Brain microvascular endothelial cell (primary cell): ENCODE measurements around the gene ASCL5.

Source experiments
- DNase-seq: peaks from one replicate; pipeline ENCODE4 v3.0.0-alpha.2; 2020
- H3K27ac ChIP-seq: fragments of 250-450 bp; sonication (Bioruptor Pico); 2 replicates; pipeline ENCODE4 v1.5.1; 2020; ENCODE audit warnings: mild to moderate bottlenecking, moderate library complexity
- H3K27me3 ChIP-seq: fragments of 250-450 bp; sonication (Bioruptor Pico); replicated peaks from 2 replicates; pipeline ENCODE4 v1.5.1; 2020; ENCODE audit warnings: mild to moderate bottlenecking
- H3K36me3 ChIP-seq: fragments of 250-450 bp; sonication (Bioruptor Pico); replicated peaks from 2 replicates; pipeline ENCODE4 v1.5.1; 2020; ENCODE audit warnings: mild to moderate bottlenecking
- H3K4me3 ChIP-seq: 2 replicates; pipeline ENCODE4 v1.5.1; 2011; ENCODE audit warnings: low read depth, mild to moderate bottlenecking, control low read depth, low read length, moderate library complexity
- in situ Hi-C: cut with HindIII; loops from 2 replicates; pipeline ENCODE4 v1.10.0; 2017; ENCODE audit warnings: low sequenced_read_pairs, low pct_ligation_motif_present
- TF ChIP-seq, protein P1 (sequence below): IDR thresholded peaks from 2 replicates; pipeline ENCODE4 v1.5.1; 2011; ENCODE audit warnings: low read depth, mild to moderate bottlenecking, moderate library complexity, low read length, control low read depth, inconsistent platforms; ENCODE audit errors: missing control alignments

Gene ASCL5

DNA sequence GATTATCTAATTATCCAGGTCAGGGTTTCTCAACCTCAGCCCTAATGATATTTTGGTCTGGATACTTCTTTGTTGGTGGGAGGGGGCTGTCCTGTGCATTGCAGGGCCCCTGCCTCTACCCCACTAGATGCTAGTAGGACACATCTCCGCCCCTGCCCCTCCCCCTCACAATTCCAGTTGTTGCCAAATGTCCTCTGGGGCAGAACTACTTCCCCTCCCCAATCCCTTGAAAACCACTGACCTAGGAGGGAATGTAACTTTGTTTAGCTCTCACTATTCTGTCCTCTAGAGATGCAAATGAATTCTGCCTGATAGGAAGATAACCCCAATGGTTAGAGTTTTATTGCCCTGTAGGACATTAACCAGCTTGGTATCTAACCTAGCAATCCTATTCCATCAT is 22.8 kb downstream of the ASCL5 start:
- Histone ChIP-seq H3K27ac (no peak overlapping the region), H3K36me3 (no peaks in the 10 kb centered on the region), H3K27me3 (no peaks in the 10 kb centered on the region), H3K4me3 (no peak overlapping the region)
- in situ Hi-C loops: no loop called here
- TF ChIP-seq, protein P1, sequence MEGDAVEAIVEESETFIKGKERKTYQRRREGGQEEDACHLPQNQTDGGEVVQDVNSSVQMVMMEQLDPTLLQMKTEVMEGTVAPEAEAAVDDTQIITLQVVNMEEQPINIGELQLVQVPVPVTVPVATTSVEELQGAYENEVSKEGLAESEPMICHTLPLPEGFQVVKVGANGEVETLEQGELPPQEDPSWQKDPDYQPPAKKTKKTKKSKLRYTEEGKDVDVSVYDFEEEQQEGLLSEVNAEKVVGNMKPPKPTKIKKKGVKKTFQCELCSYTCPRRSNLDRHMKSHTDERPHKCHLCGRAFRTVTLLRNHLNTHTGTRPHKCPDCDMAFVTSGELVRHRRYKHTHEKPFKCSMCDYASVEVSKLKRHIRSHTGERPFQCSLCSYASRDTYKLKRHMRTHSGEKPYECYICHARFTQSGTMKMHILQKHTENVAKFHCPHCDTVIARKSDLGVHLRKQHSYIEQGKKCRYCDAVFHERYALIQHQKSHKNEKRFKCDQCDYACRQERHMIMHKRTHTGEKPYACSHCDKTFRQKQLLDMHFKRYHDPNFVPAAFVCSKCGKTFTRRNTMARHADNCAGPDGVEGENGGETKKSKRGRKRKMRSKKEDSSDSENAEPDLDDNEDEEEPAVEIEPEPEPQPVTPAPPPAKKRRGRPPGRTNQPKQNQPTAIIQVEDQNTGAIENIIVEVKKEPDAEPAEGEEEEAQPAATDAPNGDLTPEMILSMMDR: no peak
- no peak for DNase-seq

DNA sequence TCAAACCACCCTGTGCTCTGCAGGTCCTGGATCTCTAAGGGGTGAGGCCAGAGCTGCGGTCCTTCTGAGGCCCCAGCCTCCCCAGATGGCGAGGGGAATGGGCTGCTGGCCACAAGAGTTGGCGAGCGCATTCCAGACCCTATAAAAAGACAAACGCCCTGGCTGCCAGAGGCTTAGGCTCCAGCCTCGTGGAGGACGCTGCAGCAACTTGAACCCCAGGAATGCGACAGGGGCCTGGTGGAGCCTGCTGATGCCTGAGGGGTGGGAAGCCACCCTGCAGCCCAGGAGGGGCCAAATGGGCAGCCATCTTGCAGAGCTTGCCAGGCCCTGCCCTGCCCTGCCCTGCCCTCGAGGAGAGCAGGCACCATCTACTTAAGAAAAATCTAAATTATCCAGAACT is 23.3 kb downstream of the ASCL5 start:
- DNase-seq: no peak
- Histone ChIP-seq H3K27me3 (peaks cover 1% of the 10 kb centered on the region), H3K4me3 (no peak overlapping the region), H3K36me3 (no peaks in the 10 kb centered on the region), H3K27ac (no peak overlapping the region)
- TF ChIP-seq, protein P1: no peak
- in situ Hi-C loops: no loop called here

DNA sequence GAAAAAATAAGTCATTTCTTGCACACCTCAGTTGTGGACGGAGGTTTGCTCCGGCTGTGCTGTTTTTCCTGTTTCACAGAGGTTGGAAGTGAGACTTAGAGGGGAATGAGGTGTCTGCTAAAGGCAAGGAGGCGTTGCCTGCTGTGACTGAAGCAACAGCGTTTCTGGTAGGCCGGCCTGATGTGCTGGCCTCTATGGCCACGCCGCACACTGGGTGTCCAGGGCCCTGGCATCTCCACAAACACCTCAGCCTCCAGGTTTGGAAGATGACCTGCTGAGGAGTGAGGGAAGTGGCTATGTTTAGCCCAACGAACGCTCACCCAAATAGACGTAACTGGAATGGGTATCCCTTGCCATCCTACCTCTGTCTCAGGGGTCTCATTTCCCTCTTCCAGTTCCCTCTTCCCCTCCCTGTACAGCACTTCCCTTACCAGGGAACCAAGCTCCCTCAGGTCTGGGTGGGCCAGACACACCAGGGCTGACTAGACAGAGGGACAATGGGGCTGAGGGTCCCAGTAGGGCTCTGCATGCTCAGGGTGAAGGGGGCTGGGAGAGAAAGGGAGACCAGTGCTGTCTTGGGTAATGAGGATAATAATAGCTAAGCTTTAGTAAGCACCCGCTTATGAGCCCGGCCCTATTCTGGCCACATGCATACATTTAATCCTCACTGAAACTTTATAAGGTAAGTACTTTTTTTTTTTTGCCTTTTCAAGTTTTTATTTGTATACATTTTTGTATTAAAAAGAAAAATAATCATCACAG is 26.6 kb downstream of the ASCL5 start:
- no peak overlapping the region for H3K27ac ChIP-seq
- DNase-seq: no peak
- peaks cover 7% of the 10 kb centered on the region for H3K27me3 ChIP-seq
- in situ Hi-C loops: no loop called here
- H3K36me3 ChIP-seq: no peaks in the 10 kb centered on the region
- no peak overlapping the region for H3K4me3 ChIP-seq
- TF ChIP-seq, protein P1: no peak

DNA sequence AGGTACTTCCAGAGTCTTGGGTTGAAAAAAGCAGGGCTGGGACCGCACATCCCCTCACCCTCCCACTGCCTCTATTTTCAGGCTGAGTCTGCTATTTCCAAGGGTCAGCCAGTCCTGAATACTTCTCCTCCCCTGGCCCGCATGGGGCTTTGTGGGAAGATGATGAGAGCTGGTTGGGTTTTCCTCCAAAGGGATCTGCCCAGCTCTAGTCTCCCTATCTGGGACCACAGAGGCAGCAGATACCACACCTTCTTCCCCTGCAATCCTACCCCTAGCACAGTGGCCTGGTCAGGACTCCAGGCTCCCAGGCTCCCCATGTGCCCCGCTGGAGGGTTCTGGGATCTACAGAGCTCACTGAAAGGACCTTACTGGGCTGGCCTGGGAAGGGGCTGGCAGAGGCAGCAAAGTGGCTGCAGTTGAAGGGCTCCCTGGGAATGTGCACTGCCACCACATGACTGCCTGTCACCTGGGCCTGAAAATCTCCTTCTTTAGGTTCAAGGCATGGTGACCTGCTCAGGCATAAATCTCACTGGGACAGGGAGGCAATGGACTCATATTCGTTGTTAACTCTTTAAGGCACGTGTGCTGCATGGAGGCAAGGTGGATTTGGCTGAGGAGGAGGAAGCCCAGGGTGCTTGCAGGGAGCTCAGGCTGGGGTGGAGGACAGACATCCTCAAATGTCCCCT is 27.8 kb downstream of the ASCL5 start:
- Histone ChIP-seq H3K27me3 (peaks cover 7% of the 10 kb centered on the region), H3K4me3 (no peak overlapping the region), H3K36me3 (no peaks in the 10 kb centered on the region), H3K27ac (no peak overlapping the region)
- TF ChIP-seq, protein P1: no peak
- DNase-seq: no peak
- in situ Hi-C loops: no loop called here

DNA sequence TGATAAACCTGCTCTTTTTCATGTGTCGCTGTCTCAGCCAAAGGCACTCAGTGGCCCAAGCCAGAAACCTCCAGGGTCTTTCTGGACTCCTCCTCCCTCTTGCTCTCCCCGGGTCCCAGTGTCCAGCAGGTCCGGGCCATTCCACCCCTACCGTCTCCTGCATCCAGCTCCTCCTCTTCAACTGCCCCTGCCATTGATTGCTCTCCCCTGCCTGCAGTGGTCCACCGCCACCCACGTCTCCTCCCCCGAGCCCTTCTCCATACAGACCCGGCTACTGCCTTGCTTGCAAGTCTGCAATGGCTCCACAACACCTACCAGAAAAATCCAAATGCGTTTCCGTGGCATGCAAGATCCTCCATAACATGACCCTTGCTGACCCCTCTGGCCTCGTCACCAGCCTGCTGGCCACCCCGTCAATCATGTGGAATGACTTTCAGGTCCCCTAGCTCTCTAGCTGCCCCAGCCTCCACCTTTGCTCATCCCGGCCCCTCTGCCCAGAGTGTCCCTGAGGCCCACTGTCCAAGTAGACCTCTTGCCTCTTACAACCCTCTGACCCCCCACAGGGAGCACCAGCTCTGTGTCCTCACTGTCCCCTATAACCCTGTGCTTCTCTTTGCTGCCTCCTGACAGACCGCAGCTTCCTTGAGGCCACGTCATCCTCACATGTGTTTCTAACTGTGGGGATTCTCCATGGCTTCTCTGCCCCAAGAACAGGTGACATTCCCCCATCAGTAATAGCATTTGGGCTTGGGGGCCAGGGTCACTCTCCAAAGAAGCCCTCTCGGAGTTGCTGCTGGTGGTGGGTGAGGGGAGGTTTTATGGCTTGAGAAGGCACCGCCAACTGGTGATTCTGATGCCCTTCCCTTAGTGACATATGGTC is 29.8 kb downstream of the ASCL5 start:
- DNase-seq: no peak
- Histone ChIP-seq H3K27ac (no peak overlapping the region), H3K4me3 (no peak overlapping the region), H3K36me3 (no peaks in the 10 kb centered on the region), H3K27me3 (peaks cover 7% of the 10 kb centered on the region)
- TF ChIP-seq, protein P1: no peak
- in situ Hi-C loops: no loop called here
